Fibroblast of lung (primary cell): ENCODE measurements around the gene HIC2.

ENCODE experiments used
- CTCF ChIP-seq, 2 donors: IDR thresholded peaks in 1 of 2; conservative IDR thresholded peaks in 1 of 2; 1 replicate in 1 of 2; 2 replicates in 1 of 2; pipeline ENCODE4 v1.5.1; 2011 to 2012; ENCODE audit warnings: low read length in 2 of 2, control low read depth in 1 of 2, inconsistent platforms in 1 of 2, low read depth in 1 of 2, mild to moderate bottlenecking in 1 of 2
- EZH2 ChIP-seq: IDR thresholded peaks from 2 replicates; pipeline ENCODE4 v1.5.1; 2012; ENCODE audit warnings: low read length, control low read depth, mild to moderate bottlenecking; ENCODE audit errors: missing control alignments

DNA sequence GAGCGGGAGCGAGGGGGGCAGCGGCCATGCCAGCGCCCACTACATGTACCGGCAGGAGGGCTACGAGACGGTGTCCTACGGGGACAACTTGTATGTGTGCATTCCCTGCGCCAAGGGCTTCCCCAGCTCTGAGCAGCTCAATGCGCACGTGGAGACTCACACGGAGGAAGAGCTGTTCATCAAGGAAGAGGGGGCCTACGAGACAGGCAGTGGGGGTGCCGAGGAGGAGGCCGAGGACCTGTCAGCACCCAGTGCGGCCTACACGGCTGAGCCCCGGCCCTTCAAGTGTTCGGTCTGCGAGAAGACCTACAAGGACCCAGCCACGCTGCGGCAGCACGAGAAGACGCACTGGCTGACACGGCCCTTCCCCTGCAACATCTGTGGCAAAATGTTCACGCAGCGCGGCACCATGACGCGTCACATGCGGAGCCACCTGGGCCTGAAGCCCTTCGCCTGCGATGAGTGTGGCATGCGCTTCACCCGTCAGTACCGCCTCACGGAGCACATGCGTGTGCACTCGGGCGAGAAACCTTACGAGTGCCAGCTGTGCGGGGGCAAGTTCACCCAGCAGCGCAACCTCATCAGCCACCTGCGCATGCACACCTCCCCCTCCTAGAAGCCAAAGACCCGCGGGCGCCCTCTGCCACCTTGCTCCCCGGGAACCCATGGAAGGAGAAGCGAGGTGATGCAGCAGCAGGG lies 29.1 kb downstream of the HIC2 start:
- no peak for TF ChIP-seq CTCF (conservative IDR thresholded peaks at IDR 0.05 in 1 of 2, IDR thresholded peaks at IDR 0.05 in 1 of 2; ENCODE audit: low read depth in 1 of 2, low read length in 2 of 2)
- TF ChIP-seq EZH2, result no peak
